AG04450 (cell line): ENCODE measurements around the gene MON1A. TPM values are rescaled to one million over a fixed set of nuclear protein-coding genes. Genes with fewer than 3 reads are reported as not detected.

Source experiments
- CTCF ChIA-PET: fragments of 300-600, 350-600 bp; formaldehyde crosslinking; extraction: SDS; loops from one replicate; lab custom pipeline; 2022; ENCODE audit warnings: antibody characterized with exemption, inconsistent platforms; lab: Charles Lee
- POLR2A ChIA-PET: fragments of 350-600 bp; formaldehyde crosslinking; extraction: SDS; loops from one replicate; lab custom pipeline; 2021; ENCODE audit warnings: antibody characterized with exemption, inconsistent platforms; lab: Yijun Ruan, JAX
- DNase-seq: peaks from one replicate; pipeline ENCODE4 v3.0.0-alpha.2; 2011; ENCODE audit warnings: low read depth, low spot score
- H3K27ac ChIP-seq: one replicate; pipeline ENCODE4 v1.5.1; 2012; ENCODE audit warnings: low read depth, low read length, control low read depth
- H3K27me3 ChIP-seq: one replicate; pipeline ENCODE4 v1.6.0; 2012; ENCODE audit warnings: low read length; ENCODE audit not compliant: control insufficient read depth, insufficient read depth
- H3K4me3 ChIP-seq: 2 replicates; pipeline ENCODE4 v1.5.1; 2011; ENCODE audit warnings: mild to moderate bottlenecking, low read depth, low read length, control low read depth
- H3K9me3 ChIP-seq: 2 replicates; pipeline ENCODE4 v1.5.1; 2012; ENCODE audit warnings: low read length; ENCODE audit not compliant: control insufficient read depth, insufficient read depth
- polyA plus RNA-seq: library from polyadenylated mRNA; depleted of rRNA; stranded (reverse); fragments of >200 nt; gene quantifications from 2 replicates; pipeline ENCODE4 v1.2.3, GENCODE V29; 2011
- TF ChIP-seq, protein P1 (sequence below): IDR thresholded peaks from 2 replicates; pipeline ENCODE4 v1.5.1; 2011; ENCODE audit warnings: low read depth, low read length, control low read depth, inconsistent platforms

Gene MON1A
- polyA plus RNA-seq, 1 experiment, result 7.1 TPM

DNA sequence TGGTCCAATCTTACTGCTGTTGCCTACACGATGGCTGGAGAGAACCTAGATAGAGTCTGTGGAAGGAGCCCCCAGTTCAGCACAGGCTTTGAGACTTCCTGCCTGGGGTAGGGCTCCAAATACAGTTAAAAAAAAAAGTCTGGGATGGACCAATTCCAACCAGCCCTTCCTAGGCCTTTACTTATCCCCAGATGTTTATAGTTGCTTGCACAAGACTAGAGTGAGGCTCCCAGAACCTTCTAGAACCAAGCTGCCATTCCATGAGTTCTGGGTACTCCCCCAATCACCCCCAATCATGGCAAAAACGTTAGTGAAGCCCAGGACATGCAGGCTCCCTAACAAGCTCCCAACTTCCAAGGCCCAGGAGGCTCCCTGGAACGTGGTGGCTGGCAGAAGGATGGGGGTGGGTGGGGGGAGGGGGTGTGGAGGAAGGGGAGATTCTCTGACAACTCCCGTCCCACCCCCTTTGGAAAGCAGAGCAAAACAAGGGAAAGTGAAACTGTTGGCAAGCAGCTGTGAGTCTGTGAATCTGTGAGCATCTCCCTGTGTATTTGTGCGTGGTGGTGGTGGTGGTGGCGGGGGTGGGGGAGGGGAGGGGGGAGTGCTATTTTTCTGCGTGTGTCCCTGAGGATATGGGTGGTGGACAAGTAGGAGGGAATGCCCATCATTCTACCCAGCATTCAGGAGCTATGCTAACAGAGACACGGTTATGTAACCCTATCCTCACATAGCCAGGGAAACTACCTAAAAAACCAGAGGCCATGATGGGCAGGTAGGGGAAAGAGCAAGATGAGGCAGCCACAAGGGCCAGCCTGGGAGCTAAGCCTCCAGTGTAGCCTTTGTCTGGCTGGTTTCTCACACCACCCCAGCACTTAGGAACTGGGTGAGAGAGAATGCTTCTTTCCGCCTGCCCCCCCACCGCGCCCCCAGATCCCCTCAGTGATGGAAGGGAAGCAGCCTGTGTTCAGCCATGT lies 28.0 kb downstream of the MON1A start:
- POLR2A ChIA-PET, result interaction anchor here (0.6 to 1.1 kb wide), 2 partner anchors 44 to 285 kb away, joined by 3 to 6 read pairs; no protein-coding TSS in a partner anchor

DNA sequence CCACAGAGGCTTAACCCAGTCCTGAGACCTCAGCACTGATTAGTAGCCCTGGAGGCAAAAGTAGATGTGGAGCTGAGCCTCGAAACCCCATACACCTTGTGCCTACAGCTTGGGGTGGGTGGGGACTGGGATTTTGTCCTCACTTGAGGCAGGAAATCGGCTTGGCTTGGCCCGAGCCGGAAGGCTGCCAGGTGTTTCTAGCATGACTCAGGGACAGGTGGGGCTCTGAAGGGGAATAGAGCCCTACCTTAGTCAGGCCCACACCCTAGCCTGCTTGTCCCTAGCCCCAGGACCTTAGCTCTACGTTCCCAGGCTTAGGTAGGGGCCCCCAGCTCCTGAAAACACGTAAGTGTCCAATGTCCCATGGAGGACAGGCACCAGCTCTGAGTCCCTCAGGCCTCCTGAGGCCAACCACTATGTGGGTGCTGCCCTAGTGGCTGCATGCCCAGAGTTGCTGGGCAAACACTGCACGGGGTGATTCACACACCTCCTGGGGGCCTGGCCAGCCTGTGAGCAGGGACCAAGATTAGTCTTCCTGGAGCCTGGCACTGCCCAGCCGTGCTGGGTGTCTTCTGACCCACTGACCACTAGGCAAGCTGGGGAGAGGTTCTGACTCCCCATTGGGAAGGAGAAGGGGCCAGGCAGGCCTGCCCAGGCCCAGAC lies 29.0 kb downstream of the MON1A start:
- no peak for DNase-seq
- POLR2A ChIA-PET, result no interaction called here
- Histone ChIP-seq H3K27me3 (no peaks in the 10 kb centered on the region), H3K4me3 (no peak overlapping the region), H3K9me3 (no peaks in the 10 kb centered on the region; the same call in 1 of the 2 replicates), H3K27ac (no peak overlapping the region)
- CTCF ChIA-PET, result interaction anchor here (0.6 to 1.5 kb wide), 5 partner anchors 9 to 229 kb away, joined by 3 to 11 read pairs (median 8); partner anchors contain the start of gene MON1A
- TF ChIP-seq, protein P1, sequence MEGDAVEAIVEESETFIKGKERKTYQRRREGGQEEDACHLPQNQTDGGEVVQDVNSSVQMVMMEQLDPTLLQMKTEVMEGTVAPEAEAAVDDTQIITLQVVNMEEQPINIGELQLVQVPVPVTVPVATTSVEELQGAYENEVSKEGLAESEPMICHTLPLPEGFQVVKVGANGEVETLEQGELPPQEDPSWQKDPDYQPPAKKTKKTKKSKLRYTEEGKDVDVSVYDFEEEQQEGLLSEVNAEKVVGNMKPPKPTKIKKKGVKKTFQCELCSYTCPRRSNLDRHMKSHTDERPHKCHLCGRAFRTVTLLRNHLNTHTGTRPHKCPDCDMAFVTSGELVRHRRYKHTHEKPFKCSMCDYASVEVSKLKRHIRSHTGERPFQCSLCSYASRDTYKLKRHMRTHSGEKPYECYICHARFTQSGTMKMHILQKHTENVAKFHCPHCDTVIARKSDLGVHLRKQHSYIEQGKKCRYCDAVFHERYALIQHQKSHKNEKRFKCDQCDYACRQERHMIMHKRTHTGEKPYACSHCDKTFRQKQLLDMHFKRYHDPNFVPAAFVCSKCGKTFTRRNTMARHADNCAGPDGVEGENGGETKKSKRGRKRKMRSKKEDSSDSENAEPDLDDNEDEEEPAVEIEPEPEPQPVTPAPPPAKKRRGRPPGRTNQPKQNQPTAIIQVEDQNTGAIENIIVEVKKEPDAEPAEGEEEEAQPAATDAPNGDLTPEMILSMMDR, result no peak

More for the DNA sequence above, 28.0 kb downstream of the MON1A start:
- no peak overlapping the region for H3K4me3 ChIP-seq
- H3K27ac ChIP-seq, result no peak overlapping the region
- CTCF ChIA-PET, result interaction anchor here (0.7 to 1.5 kb wide), 3 partner anchors 10 to 66 kb away, joined by 3 to 4 read pairs (median 3); no protein-coding TSS in a partner anchor
- H3K9me3 ChIP-seq, result no peaks in the 10 kb centered on the region; the same call in 1 of the 2 replicates
- DNase-seq, result no peak
- H3K27me3 ChIP-seq, result no peaks in the 10 kb centered on the region
- TF ChIP-seq, protein P1, result no peak

DNA sequence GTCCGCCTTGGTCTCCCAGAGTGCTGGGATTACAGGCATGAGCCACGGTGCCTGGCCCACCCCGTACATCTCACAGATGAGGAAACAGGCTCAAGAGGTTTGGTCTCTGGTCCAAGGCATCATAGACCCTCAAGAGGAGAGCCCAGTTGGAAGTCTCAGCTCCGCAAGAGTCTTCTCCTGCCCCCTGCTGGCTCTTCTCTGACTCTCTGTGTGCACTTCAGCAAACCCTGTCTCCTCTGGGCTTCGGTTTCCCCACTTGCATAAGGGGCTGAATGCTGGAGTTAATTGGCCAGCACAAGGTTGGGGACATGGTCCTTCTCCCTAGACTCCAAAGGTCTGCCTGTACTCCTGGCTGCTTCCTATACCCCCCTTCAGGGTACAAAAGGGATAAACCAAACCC lies 29.8 kb downstream of the MON1A start:
- TF ChIP-seq, protein P1, result no peak
- Histone ChIP-seq H3K27ac (no peak overlapping the region), H3K4me3 (no peak overlapping the region), H3K9me3 (no peaks in the 10 kb centered on the region; the same call in 1 of the 2 replicates), H3K27me3 (no peaks in the 10 kb centered on the region)
- ChIA-PET CTCF (interaction anchor here (0.6 kb wide), 2 partner anchors 30 to 196 kb away, joined by 6 to 8 read pairs; partner anchors contain the start of gene MON1A), POLR2A (no interaction called here)
- no peak for DNase-seq

DNA sequence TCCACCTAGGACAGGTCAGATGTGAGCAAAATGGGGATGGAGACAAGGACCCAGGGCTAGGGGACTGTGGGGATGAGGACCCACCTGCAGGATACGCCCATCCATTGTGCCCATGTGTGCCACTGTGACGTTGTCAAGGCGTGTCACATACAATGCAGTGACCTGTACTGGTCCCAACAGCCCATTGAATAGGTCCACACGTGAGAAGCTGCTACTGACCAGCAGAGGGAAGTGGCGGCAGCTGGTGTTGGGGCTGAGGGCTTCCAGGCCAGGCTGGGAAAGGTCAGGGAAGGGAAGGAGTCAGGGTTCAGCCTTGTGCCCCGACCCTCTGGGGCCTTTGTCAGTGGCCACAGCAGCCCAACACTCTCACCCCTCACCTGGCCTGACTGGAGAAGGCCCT lies 30.6 kb downstream of the MON1A start:
- no peaks in the 10 kb centered on the region; the same call in 1 of the 2 replicates for H3K9me3 ChIP-seq
- ChIA-PET POLR2A (no interaction called here), CTCF (interaction anchor here (0.5 kb wide), 1 partner anchor 96 kb away, joined by 4 read pairs; the partner anchor contains the start of gene INKA1)
- H3K4me3 ChIP-seq, result no peak overlapping the region
- H3K27ac ChIP-seq, result no peak overlapping the region
- DNase-seq, result no peak
- no peaks in the 10 kb centered on the region for H3K27me3 ChIP-seq
- TF ChIP-seq, protein P1, result no peak
